GM12801 (cell line): Measurements from ENCODE around the gene STIM1.

Experiments
- TF ChIP-seq, protein P1 (sequence below): IDR thresholded peaks from one replicate; pipeline ENCODE4 v1.5.1; 2011; ENCODE audit warnings: control low read depth; ENCODE audit not compliant: insufficient read length; ENCODE audit errors: extremely low read depth

The STIM1 gene

DNA sequence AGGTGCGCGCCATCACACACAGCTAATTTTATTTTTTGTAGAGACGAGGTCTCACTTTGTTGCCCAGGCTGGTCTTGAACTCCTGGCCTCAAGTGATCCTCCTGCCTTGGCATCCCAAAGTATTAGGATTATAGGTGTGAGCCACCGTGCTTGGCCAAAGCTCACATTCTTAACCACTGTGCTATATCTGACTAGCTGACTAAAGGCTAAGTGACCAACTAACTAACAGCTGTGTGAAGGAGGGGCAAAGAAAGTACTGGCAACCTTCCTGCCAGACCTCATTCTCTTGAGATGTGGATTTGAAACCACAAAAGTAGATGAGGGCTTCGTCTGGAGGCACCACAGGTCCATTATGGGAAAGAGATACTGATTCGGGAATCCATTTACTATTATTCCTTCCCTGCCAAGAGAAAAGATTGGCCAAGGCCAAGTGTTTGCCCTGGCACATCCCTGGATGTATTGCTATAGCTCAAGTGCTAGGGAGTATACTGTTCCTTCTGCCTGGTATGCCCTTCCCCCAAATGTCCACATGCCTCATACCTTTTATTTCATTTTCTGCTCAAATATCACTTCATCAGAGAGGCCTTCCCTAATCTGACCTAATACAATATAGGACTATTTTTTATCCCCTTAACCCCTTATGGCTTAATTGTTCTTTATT, 186.4 kb downstream of the STIM1 start:
- TF ChIP-seq, protein P1, sequence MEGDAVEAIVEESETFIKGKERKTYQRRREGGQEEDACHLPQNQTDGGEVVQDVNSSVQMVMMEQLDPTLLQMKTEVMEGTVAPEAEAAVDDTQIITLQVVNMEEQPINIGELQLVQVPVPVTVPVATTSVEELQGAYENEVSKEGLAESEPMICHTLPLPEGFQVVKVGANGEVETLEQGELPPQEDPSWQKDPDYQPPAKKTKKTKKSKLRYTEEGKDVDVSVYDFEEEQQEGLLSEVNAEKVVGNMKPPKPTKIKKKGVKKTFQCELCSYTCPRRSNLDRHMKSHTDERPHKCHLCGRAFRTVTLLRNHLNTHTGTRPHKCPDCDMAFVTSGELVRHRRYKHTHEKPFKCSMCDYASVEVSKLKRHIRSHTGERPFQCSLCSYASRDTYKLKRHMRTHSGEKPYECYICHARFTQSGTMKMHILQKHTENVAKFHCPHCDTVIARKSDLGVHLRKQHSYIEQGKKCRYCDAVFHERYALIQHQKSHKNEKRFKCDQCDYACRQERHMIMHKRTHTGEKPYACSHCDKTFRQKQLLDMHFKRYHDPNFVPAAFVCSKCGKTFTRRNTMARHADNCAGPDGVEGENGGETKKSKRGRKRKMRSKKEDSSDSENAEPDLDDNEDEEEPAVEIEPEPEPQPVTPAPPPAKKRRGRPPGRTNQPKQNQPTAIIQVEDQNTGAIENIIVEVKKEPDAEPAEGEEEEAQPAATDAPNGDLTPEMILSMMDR, result no peak

DNA sequence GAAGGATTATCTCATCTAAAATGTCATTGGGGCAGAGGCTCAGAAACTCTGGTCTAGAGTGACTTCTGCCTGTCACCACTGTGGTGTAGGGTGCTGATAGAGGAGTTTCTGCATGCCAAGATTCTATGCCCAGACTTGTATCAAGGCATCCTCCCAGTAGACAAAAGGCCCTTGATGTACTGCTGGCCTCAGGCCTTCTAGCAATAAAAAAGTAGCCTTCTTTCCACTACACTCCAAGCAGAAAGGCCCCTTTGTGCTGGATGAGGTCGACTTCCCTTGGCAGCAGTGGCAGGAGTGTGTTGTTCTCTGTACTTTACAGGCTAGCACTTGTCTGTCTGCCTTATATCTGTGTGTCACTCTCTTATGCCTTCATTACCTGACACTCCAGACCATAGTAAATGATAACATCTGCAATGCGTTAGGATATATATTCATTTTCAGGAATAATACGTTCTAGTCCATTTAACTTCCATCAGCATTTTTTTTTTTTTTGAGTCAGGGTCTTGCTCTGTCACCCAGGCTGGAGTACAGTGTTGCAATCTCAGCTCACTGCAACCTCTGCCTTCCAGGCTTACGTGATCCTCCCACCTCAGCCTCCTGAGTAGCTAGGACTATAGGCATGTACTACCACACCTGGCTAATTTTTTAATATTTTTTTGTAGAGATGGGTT, 189.6 kb downstream of the STIM1 start:
- TF ChIP-seq, protein P1, result no peak

DNA sequence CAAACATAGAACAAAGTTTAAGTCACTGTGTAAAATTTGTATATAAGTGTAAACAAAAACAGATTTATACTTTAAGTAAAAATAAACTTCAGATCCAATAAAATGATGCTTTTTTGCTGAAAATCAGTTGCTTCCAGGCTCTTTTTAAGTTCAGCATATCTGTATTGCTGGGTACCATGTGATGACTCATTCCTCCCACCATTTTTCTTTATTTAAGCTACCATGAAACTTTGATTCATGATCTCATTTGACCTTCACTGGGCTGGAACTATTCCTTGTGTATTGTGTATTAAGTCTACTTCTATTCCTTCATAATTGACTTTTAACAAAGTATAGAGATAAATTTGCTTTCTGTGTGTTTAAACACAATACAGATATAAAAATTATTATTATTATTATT, 192.9 kb downstream of the STIM1 start:
- TF ChIP-seq, protein P1, result no peak

DNA sequence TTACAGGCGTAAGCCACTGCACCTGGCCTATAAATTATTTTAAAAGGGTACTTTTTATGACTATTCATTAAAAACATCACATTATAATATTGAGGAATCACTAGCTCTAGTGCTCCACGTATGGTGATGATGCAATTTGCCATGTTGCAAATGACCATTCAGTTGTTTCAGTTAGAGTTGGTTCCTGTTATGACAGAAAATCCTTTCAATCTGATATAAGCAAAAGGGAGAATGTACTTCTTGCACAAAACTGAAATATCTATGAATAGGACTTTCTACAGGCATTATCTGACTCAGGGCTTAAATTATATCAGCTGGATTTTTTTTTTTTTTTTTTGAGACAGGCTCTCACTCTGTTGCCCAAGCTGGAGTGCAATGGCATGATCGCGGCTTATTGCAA, 193.5 kb downstream of the STIM1 start:
- TF ChIP-seq, protein P1, result no peak

DNA sequence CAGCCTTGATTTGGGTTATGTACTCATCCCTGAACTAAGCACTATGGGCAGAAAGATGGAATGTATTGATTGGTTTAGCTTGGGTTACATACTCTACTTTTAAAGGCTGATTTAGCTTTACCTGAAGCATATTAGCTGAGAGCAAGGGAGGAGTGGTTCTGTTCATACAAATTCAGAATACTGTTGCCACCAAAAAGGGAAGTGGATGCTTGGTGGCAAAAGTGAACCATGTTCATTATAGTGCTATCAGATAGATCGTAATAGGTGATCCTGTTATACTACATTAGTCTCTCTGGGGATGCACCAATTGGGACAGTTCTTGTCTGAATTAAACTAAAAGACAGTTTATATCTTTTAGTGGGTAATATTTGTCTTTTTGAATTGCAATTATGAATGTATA, 194.7 kb downstream of the STIM1 start:
- TF ChIP-seq, protein P1, result no peak

DNA sequence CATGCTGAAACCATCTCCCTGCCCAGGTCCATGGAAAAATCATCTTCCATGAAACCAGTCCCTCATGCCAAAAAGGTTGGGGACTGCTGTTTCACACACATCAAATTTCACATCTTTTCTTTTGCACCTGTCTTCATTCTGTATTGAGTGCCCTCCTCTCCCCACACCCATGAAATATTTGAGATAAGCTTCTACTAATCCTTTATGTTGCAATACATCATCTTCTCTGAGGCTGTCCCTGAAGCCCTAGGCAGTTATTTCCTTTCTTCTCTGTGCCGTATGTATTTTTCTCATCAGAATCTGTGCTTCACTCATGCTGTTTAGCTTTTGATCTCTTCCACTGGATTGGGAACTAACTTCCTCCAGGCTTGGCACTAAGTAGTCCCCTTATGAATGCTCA, 199.2 kb downstream of the STIM1 start:
- TF ChIP-seq, protein P1, result no peak

DNA sequence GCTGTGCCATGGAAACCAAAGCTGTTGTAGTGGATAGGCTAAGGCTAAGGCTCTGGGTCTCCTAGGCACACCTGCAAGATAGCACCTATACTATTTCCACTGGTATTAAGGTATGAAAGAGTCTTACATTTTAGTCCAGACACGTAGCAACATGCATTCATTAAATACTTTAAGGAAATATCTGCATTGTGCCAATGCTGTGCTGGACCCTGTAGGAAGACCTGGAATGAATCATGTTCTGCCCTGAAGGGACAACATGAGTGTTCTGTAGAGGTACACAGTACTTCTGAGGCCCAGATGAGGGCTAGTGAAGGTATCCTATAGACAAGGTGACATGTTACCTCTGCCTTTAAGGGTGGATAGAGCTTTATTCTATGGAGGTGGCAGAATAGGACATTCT, 204.0 kb downstream of the STIM1 start:
- TF ChIP-seq, protein P1, result no peak
